CD4-positive, alpha-beta memory T cell (primary cell): ENCODE data around the gene GALNT13. TPM values are rescaled to one million over a fixed set of nuclear protein-coding genes. Genes with fewer than 3 reads are reported as not detected.

Experiments used
- CTCF ChIA-PET: fragments of 350-600 bp; sonication (Branson Sonifier 250); formaldehyde crosslinking; loops from one replicate; lab custom pipeline; 2021; ENCODE audit warnings: inconsistent platforms; ENCODE audit not compliant: partially characterized antibody; lab: Charles Lee
- POLR2A ChIA-PET: fragments of 350-600 bp; sonication (Branson Sonifier 250); formaldehyde crosslinking; loops from one replicate; lab custom pipeline; 2021; ENCODE audit not compliant: partially characterized antibody; lab: Charles Lee
- DNase-seq, 5 donors: peaks; one replicate each; pipeline versions ENCODE4 v3.0.0 to v3.0.0-alpha.2; 2020 to 2022; ENCODE audit warnings: mixed read lengths in 1 of 5
- H3K27ac ChIP-seq: one replicate; pipeline ENCODE4 v1.7.0; 2013; ENCODE audit warnings: low read depth, low read length
- H3K27me3 ChIP-seq: 2 replicates; pipeline ENCODE4 v1.7.0; 2013; ENCODE audit warnings: mild to moderate bottlenecking, low read length, moderate library complexity; ENCODE audit not compliant: insufficient read depth
- H3K36me3 ChIP-seq: 2 replicates; pipeline ENCODE4 v1.7.0; 2013; ENCODE audit warnings: mild to moderate bottlenecking, low read length, moderate library complexity; ENCODE audit not compliant: insufficient read depth
- H3K4me1 ChIP-seq: 2 replicates; pipeline ENCODE4 v1.7.0; 2013; ENCODE audit warnings: mild to moderate bottlenecking, low read length, moderate library complexity; ENCODE audit not compliant: insufficient read depth
- H3K4me3 ChIP-seq, 2 donors: one replicate each; pipeline ENCODE4 v1.7.0; 2013; ENCODE audit warnings: low read length in 2 of 2, mild to moderate bottlenecking in 1 of 2
- H3K9me3 ChIP-seq, 2 donors: one replicate each; pipeline ENCODE4 v1.7.0; 2013; ENCODE audit warnings: low read length in 2 of 2, control low read depth in 1 of 2; ENCODE audit not compliant: control insufficient read depth in 1 of 2
- H3K27ac Mint-ChIP-seq, 7 donors: one replicate each; pipeline ENCODE4 v1.8.0; 2020 to 2021; ENCODE audit warnings: mixed read lengths in 7 of 7, mild to moderate bottlenecking in 6 of 7, inconsistent platforms in 3 of 7, moderate library complexity in 3 of 7
- H3K27me3 Mint-ChIP-seq, 2 donors: one replicate each; pipeline ENCODE4 v1.8.0; 2020 to 2021; ENCODE audit warnings: mixed read lengths in 2 of 2
- H3K36me3 Mint-ChIP-seq, 2 donors: one replicate each; pipeline ENCODE4 v1.8.0; 2020 to 2021; ENCODE audit warnings: mixed read lengths in 2 of 2, inconsistent platforms in 1 of 2, mild to moderate bottlenecking in 1 of 2
- H3K4me1 Mint-ChIP-seq, 4 donors: one replicate each; pipeline ENCODE4 v1.8.0; 2020 to 2021; ENCODE audit warnings: mixed read lengths in 4 of 4, mild to moderate bottlenecking in 1 of 4
- H3K4me3 Mint-ChIP-seq, 8 donors: one replicate each; pipeline ENCODE4 v1.8.0; 2020 to 2021; ENCODE audit warnings: mixed read lengths in 8 of 8, mild to moderate bottlenecking in 7 of 8, moderate library complexity in 6 of 8, inconsistent platforms in 3 of 8
- H3K9me3 Mint-ChIP-seq, 8 donors: one replicate each; pipeline ENCODE4 v1.8.0; 2020 to 2021; ENCODE audit warnings: mixed read lengths in 8 of 8, mild to moderate bottlenecking in 5 of 8, inconsistent platforms in 3 of 8, moderate library complexity in 1 of 8
- intact Hi-C: fragments of 100-400 bp; cut with micrococcal nuclease; formaldehyde crosslinking; loops from one replicate; pipeline ENCODE4 v1.15.1; 2023
- polyA plus RNA-seq, 2 donors: library from polyadenylated mRNA; unstranded; fragments of 300-500 nt; fragmentation: Illumina TruSeq; gene quantifications; one replicate each; pipeline ENCODE4 v1.2.3, GENCODE V29; 2021
- total RNA-seq, 2 experiments: library from RNA; stranded (reverse); gene quantifications; one replicate each; pipeline ENCODE4 v1.2.3, GENCODE V29; 2021

Gene GALNT13
- total and polyA plus RNA-seq, 4 experiments from 2014 or later, result 0.79 TPM; not detected in 3

GRCh38 chr2:154336201-154336600 is 464.5 kb downstream of the GALNT13 start:
- no peak for DNase-seq
- Histone ChIP-seq H3K4me1 (no peaks in the 10 kb centered on the region), H3K27me3 (no peaks in the 10 kb centered on the region), H3K36me3 (no peaks in the 10 kb centered on the region), H3K27ac (no peak overlapping the region), H3K4me3 (no peak overlapping the region), H3K9me3 (no peaks in the 10 kb centered on the region)
- Mint-ChIP-seq H3K4me1 (no peaks in the 10 kb centered on the region), H3K36me3 (no peaks in the 10 kb centered on the region), H3K27me3 (no peaks in the 10 kb centered on the region), H3K27ac (no peak overlapping the region), H3K9me3 (peaks cover 0 to 5% (median under 1%) of the 10 kb centered on the region in 8 donors), H3K4me3 (no peak overlapping the region)
- ChIA-PET CTCF (no interaction called here), POLR2A (no interaction called here)
- intact Hi-C loops, result no loop called here

DNA sequence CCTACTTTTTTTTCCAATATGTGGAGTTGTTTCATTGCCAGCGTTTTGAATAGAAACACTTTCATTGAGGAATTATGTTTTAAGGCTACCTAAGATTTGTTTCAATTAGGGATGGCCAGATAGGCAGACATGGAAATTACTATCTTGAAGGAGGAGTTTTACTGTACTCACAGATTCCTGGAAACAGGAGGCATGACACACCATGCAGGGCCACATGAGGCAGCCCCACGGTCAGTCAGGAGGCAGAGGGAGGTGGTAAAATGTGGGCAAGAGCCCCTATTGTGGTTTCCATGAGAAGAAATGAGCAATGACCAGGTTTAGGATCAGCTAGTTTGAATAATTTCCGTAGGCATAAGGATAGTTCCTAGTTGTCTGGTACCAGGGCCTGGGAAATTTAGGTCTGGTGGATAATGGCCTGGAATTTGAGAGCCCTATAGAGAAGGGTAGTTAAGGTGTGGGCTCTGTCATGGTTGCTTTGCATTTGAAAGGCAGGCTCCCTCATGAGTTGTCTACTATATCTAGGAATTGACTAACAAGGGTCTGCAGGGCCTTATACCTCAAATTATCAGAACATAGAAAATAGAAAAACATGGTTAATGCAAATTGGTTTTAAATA is 466.7 kb downstream of the GALNT13 start:
- no peaks in the 10 kb centered on the region for H3K9me3 ChIP-seq
- no peaks in the 10 kb centered on the region for H3K36me3 Mint-ChIP-seq
- no peaks in the 10 kb centered on the region for H3K27me3 Mint-ChIP-seq
- H3K27ac Mint-ChIP-seq, result no peak overlapping the region
- H3K4me3 ChIP-seq, result no peak overlapping the region
- no peak for DNase-seq
- H3K4me1 ChIP-seq, result no peaks in the 10 kb centered on the region
- intact Hi-C loops, result no loop called here
- ChIA-PET CTCF (no interaction called here), POLR2A (no interaction called here)
- H3K27ac ChIP-seq, result no peak overlapping the region
- no peak overlapping the region for H3K4me3 Mint-ChIP-seq
- peaks cover 0 to 9% (median 1%) of the 10 kb centered on the region in 8 donors for H3K9me3 Mint-ChIP-seq
- no peaks in the 10 kb centered on the region for H3K4me1 Mint-ChIP-seq
- no peaks in the 10 kb centered on the region for H3K27me3 ChIP-seq
- H3K36me3 ChIP-seq, result no peaks in the 10 kb centered on the region

DNA sequence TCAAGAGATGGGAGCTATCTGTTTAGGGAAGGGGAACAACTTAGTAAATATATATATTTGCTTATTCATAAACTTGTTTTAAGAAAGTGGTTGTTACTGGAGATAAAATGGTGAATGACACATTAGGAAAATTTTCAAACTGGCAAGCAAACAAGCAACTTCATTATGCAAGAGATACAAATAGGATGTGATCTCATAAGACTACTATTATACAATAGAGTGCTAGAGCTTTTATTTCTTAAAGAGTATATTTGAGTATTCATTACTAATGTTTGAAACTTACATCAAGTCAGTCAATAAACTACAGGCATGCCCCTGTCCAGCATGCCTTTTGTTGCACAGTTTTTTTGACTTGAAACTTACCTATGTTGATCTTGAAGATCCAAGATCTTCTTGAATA is 471.6 kb downstream of the GALNT13 start:
- Mint-ChIP-seq H3K27me3 (no peaks in the 10 kb centered on the region), H3K27ac (no peak overlapping the region), H3K9me3 (peaks cover 0 to 4% (median 1%) of the 10 kb centered on the region in 8 donors), H3K36me3 (no peaks in the 10 kb centered on the region), H3K4me3 (no peak overlapping the region), H3K4me1 (no peaks in the 10 kb centered on the region)
- POLR2A ChIA-PET, result no interaction called here
- Histone ChIP-seq H3K9me3 (no peaks in the 10 kb centered on the region), H3K27me3 (no peaks in the 10 kb centered on the region), H3K27ac (no peak overlapping the region), H3K4me1 (no peaks in the 10 kb centered on the region), H3K4me3 (no peak overlapping the region), H3K36me3 (no peaks in the 10 kb centered on the region)
- DNase-seq, result no peak
- intact Hi-C loops, result no loop called here
- CTCF ChIA-PET, result no interaction called here

DNA sequence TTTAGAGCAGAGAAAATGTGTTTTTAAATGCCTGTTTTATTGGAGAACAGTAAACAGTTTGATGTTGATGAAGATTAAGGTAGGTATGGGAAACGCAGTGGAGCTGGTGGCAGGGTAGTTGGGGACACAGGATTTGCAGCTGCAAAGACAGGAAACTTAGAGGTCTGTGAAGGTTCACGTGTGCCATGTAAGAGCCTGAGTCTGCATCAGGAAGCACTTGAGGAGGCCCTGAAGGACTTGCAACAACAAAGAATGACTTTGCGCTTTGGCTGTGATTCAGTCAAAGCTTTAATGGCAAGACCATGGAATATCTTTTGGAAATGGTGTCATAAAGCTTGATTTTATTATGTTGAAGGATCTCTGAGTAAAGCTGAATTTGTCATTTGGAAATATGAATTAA is 479.2 kb downstream of the GALNT13 start:
- ChIA-PET CTCF (no interaction called here), POLR2A (no interaction called here)
- Mint-ChIP-seq H3K9me3 (peaks cover 0 to 9% (median 5%) of the 10 kb centered on the region in 8 donors), H3K4me3 (no peak overlapping the region), H3K27ac (no peak overlapping the region), H3K27me3 (no peaks in the 10 kb centered on the region), H3K36me3 (no peaks in the 10 kb centered on the region), H3K4me1 (no peaks in the 10 kb centered on the region)
- Histone ChIP-seq H3K27me3 (no peaks in the 10 kb centered on the region), H3K4me1 (no peaks in the 10 kb centered on the region), H3K9me3 (no peaks in the 10 kb centered on the region), H3K27ac (no peak overlapping the region), H3K4me3 (no peak overlapping the region), H3K36me3 (no peaks in the 10 kb centered on the region)
- no peak for DNase-seq
- intact Hi-C loops, result no loop called here

GRCh38 chr2:154361276-154361675 is 489.6 kb downstream of the GALNT13 start:
- ChIA-PET CTCF (no interaction called here), POLR2A (no interaction called here)
- Mint-ChIP-seq H3K36me3 (no peaks in the 10 kb centered on the region), H3K27me3 (no peaks in the 10 kb centered on the region), H3K9me3 (peaks cover 0 to 16% (median 5%) of the 10 kb centered on the region in 8 donors), H3K4me1 (no peaks in the 10 kb centered on the region), H3K4me3 (no peak overlapping the region), H3K27ac (no peak overlapping the region)
- no peaks in the 10 kb centered on the region for H3K36me3 ChIP-seq
- no peaks in the 10 kb centered on the region for H3K27me3 ChIP-seq
- no peaks in the 10 kb centered on the region for H3K4me1 ChIP-seq
- no peak overlapping the region for H3K27ac ChIP-seq
- intact Hi-C loops, result no loop called here
- H3K9me3 ChIP-seq, result no peaks in the 10 kb centered on the region
- DNase-seq, result no peak
- H3K4me3 ChIP-seq, result no peak overlapping the region

GRCh38 chr2:154368153-154368552 is 496.4 kb downstream of the GALNT13 start:
- Mint-ChIP-seq H3K27me3 (no peaks in the 10 kb centered on the region), H3K36me3 (no peaks in the 10 kb centered on the region), H3K9me3 (peaks cover 0 to 7% (median 5%) of the 10 kb centered on the region in 8 donors), H3K4me3 (peak overlapping the region in 1 of 8 donors; percentile 15), H3K27ac (no peak overlapping the region), H3K4me1 (no peaks in the 10 kb centered on the region)
- no peak overlapping the region for H3K27ac ChIP-seq
- no peaks in the 10 kb centered on the region for H3K36me3 ChIP-seq
- H3K27me3 ChIP-seq, result no peaks in the 10 kb centered on the region
- intact Hi-C loops, result no loop called here
- no peak overlapping the region for H3K4me3 ChIP-seq
- POLR2A ChIA-PET, result no interaction called here
- no peaks in the 10 kb centered on the region for H3K4me1 ChIP-seq
- no peak for DNase-seq
- no peaks in the 10 kb centered on the region for H3K9me3 ChIP-seq
- CTCF ChIA-PET, result no interaction called here

DNA sequence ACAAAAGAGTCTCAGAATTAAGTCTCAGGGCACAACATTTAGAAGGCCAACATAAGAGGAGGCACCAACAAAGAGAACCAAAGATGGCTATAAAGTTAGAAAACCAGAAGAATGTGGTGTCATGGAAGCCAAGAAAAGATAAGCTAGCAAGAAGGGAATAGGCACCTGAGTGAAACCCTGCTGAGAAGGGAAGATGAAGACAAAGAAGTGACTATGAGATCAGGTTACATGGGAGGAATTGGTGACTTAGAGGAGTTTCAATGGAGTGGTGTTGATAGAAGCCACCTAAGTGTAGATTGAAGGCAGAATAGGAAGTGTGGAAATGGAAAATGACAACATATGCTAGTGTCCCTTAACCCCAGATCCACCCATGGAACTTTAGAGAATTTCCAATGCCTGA is 499.2 kb downstream of the GALNT13 start:
- no peak overlapping the region for H3K27ac ChIP-seq
- no peak overlapping the region for H3K4me3 ChIP-seq
- Mint-ChIP-seq H3K27me3 (no peaks in the 10 kb centered on the region), H3K27ac (no peak overlapping the region), H3K4me1 (no peaks in the 10 kb centered on the region), H3K4me3 (no peak overlapping the region), H3K36me3 (no peaks in the 10 kb centered on the region), H3K9me3 (peaks cover 0 to 11% (median 4%) of the 10 kb centered on the region in 8 donors)
- H3K4me1 ChIP-seq, result no peaks in the 10 kb centered on the region
- intact Hi-C loops, result no loop called here
- no peak for DNase-seq
- ChIA-PET POLR2A (no interaction called here), CTCF (no interaction called here)
- no peaks in the 10 kb centered on the region for H3K27me3 ChIP-seq
- no peaks in the 10 kb centered on the region for H3K9me3 ChIP-seq
- no peaks in the 10 kb centered on the region for H3K36me3 ChIP-seq
